Eye (tissue), 1 donor: ENCODE measurements around the gene SLC16A9.

Experiments
- DNase-seq: peaks from one replicate; pipeline ENCODE4 v3.0.0-alpha.2; 2015

SLC16A9 gene

DNA sequence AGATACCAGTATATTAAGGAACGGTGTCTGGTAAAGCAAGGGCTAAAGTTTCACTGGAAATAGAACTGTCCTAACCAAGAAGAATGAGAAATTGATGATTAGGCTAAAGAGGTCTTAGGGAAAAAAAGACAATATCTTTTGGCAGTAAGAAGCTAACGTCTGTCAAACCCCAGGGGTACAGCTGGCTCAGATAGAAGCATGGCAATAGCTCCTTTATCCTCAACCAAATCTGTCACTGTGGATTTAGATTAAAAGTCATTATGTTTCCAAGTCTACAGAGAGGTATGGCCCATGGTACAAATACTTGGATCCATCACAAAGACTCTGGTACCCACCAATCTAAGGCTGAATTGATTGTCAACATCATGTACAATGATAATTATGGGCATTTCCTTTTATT is 8.6 kb upstream of the SLC16A9 start:
- DNase-seq: peak; percentile 54

DNA sequence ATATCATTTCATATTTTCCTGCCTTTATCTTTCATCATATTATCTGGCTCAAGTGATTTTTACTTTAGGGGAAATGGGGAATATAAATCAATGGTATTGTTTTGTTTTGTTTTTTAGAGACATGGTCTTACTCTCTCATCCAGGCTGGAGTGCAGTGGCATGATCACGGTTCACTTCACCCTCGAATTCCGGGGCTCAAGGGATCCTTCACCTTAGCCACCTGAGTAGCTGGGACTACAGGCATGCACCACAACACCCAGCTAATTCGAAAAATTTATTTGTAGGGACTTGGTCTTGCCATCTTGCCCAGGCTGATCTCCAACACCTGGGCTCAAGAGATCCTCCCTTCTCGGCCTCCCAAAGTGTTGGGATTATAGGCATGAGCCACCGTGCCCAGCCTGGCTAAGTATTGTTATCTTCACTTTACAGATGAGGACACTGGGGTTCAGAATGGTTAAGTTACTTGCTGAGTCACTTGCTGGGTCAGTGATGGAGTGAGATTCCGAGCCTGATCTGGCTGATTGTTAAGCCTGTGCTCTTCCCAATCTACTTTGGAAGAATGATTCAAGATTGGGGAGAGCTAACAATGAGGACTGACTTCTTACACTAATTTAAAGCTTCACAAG is 3.7 kb upstream of the SLC16A9 start:
- no peak for DNase-seq

DNA sequence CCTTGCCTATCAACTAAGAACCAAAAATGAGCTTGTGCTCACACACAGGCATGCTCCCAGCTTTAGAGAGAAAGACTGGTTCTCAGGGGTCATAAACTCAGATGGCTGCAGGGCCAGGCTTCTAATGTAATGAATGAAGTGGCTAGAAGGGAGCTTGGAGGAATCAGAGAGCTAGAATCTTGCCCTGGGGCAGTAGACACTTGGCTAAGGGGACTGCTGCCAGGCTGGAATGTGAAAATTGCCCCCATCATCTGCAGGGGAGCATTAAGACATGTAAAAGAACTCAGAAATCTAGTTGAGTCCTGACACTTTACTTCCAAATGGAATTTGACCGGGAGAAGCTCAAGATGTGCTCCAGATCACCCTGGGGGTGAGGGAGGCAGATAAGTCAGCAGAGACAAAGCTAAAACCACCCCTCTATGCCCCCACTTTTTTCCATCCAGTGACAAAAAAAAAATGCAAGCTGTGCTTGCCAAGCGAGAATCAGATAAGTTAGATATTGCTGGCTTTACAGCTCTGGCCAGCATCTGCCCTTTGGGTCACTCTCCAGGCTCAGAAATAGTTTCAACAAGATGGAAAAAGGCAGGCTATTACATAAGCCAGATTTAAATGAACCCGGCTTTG is 2.3 kb upstream of the SLC16A9 start:
- no peak for DNase-seq

DNA sequence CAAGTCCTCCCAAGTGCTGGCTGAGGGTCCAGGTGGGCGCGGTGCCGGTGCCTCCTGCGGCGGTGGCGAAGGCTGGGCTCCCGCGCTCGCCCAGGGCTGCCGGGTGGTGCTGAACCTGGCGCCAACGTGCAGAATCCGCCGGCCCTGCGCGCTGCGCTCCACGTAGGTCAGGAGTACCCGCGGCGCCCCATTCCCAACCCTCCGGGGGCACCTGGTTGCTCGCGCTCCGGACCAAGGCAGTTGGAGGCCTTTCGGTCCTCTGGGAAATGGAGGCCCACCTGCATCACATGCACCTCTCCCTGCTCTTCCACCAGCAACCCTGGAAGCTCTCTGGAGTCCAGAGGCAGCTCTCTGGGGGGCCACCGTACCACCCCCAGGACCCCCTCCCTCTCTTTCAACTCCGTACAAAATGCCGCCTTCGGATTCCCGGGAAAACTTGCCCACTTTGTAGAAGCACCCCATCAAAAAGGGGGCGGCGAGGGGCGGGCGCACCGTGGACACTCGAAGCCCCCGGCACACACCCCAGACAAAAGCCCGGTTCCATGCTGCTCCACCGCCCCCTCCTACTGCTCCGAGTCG is 745 bp downstream of the SLC16A9 start:
- peak; percentile 68 for DNase-seq

DNA sequence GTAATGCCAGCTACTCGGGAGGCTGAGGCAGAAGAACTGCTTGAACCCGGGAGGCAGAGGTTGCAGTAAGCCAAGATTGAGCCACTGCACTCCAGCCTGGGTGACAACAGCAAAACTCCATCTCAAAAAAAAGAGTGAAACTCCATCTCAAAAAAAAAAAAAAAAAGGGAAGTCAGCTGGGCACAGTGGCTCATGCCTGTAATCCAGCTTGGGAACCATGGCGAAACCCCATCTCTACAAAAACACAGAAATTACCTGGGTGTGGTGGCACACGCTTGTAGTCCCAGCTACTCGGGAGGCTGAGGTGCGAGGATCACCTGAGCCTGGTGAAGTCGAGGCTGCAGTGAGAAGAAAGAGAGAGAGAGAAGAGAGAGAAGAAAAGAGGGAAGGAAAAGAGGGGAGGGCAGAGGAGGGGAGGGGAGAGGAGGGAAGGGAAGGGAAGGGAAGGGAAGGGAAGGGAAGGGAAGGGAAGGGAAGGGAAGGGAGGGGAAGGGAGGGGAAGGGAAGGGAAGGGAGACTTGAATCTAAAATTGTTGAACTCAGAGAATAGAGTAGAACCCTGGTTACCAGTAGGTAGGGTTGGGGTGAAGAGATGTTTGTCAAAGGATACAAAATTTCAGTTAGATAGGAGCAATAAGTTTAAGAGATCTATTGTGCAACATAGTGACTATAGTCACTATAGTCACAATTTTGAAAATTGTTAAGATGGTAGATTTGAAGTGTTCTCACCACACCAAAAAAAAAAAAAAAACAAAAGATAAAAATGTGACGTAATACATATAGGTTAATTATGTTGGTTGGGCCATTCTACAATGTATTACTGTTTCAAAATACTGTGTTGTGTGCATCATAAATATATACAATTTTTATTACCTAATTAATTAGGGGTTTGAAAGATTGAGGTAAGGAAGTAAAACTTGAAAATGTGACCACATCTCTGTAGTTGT is 2.5 kb downstream of the SLC16A9 start:
- DNase-seq: no peak

DNA sequence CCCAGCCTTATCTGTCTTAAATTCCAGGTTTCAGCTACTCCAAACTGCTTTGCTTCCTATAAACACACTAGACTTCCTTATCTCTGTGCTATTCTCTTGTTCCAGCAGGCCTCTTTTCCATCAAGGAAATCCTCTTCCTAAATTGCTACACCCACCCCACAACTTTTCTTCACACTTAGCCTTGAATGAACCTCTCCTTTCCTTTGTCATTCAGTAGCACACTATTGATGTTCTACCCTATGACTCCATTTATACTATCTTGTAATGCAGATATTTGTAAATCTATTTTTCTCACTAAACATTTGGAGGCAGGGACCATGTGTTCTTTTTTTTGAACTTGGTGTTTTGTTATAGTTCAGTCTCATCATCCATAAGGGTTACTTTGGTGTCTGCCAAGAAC is 3.7 kb downstream of the SLC16A9 start:
- no peak for DNase-seq

DNA sequence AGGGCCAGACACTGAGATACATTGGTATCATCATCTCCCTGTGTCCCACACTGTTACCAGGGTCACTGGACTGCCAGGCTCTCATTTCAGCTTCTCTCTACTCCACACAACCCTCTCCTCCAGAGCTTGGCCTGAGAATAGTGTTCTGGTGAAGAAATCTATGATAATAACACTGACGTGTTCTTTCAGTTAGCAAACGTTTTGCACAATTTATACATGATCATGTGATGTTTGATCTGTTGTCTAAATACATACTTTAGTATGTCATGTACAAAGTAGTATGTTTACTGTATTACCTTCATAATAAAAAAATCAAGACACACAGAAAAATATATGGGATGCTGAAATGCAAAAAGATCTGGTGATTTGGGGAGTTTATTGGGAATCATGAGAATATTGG is 5.0 kb downstream of the SLC16A9 start:
- DNase-seq: no peak

DNA sequence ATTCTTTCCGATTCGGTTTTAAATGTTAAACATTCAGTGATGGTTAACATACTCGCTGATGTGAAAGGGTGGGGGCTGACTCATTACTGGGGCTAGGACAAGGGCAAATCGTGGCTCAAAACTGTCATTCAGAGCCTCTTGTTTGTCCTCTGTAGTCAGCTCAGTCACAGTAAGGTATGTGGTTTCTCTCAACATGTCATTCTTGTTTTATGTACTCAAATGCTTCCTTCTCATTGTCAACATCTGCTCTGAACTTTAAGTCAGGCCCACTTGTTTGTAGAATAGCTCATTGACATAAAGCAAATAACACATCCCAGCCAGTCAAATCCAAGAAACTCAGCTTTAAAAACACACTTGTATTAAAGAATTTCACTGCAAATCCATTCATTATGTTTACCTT is 7.3 kb downstream of the SLC16A9 start:
- no peak for DNase-seq

DNA sequence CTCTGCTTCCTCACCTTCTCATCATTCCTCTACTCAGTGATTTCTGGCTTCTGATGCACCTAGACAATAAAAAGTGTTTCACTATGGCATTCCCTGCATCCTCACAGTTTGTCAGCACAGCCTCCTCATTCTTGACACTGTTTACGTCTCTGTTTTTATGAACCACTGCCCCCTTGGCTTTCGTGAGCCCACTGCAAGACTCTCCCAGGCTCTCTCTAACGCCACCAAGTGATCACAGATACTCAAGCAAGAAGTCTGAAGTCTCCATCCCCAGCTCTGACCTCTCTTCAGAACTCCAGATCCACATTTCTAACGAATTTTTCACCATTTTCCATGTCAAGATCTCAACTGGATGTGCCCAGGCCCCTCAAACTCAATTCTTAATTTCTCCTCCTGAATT is 8.9 kb downstream of the SLC16A9 start:
- no peak for DNase-seq

DNA sequence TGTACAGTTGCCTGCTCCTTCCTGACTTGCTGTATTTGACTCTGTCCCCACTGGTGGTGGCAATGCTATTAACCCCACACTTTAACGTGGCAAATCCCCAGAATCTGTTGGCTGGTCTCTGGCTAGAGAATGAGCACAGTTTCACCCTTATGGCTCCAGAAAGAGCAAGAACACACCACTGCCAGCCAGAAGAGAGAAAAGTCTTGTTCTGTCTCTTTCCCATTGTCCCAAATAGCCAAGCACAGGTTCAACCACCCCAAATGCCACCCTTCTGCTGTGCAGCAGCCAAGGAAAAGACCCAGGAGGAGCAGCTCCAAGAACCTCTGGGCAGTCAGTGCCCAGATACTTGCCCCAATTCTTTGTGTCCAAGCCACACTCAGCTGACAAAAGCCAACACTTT is 11.3 kb downstream of the SLC16A9 start:
- no peak for DNase-seq

DNA sequence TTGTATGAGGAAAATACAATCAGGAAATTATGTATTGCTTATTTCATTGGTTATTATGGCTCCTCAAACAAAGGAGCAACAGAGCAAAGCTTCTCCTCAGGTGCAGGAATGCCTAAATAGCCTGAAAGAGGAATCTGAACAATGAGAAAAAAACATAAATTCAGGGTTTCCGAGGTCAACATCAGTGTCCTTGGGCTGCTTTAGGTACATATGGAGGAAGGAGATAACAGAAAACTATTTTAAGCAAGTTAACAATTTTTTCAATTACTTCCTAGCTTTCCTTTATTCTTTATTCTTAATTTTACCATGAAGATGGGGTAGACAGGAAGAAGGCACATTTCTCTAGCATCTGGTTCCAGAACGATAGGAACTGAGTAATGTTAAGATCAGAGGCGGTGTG is 14.0 kb downstream of the SLC16A9 start:
- no peak for DNase-seq

DNA sequence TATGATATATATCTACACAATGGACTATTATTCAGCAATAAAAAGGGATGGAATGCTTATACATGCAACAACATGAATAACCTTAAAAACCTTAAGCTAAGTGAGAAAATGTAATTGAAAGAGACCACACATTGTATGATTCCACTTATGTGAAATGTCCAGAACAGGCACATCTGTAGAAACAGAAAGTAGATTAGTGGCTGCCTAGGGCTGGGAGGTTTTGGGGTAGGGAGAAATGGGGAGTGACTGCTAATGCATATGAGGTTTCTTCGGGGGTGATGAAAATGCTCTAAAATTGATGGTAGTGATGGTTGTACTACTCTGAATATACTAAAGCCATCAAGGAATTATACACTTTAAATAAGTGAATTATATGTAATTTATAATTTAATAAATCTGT is 14.7 kb downstream of the SLC16A9 start:
- no peak for DNase-seq

DNA sequence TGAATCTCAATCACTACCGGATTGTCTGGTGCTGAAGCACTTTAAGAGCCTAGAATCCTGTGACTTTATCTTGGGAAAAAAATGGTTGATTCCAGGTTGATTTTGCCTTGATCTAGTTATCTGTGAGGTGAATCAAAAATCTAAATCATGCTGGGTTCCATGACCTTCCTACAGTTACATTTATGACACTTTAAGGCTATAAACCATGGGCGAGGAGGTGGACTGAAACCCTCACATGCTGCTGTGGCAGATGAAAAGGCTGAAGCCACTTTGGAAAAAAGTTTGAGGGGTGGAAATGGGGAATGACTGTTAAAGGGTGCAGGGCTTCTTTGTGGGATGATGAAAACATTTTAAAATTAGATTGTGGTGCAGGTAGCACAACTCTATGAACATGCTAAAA is 17.5 kb downstream of the SLC16A9 start:
- no peak for DNase-seq

DNA sequence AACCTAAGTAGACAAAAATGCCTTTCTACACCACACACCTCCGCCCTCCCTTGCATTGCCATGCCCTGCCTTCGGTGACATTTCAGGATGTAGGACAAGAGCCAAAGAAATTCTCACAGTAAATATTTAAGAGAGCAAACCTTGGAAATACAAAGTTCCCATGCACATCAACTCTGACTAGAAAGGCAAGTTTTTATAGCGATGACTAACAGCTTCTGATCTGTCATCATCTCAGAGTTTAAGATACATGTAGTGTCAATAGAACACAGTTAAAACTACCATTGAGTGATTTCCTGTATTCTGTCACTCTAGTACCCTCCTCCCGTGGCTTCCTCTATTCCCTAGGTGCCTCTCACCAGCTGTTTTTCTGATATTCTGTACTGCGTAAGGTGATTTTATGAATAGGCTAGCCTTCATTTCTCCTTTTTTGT is 20.7 kb downstream of the SLC16A9 start:
- no peak for DNase-seq

DNA sequence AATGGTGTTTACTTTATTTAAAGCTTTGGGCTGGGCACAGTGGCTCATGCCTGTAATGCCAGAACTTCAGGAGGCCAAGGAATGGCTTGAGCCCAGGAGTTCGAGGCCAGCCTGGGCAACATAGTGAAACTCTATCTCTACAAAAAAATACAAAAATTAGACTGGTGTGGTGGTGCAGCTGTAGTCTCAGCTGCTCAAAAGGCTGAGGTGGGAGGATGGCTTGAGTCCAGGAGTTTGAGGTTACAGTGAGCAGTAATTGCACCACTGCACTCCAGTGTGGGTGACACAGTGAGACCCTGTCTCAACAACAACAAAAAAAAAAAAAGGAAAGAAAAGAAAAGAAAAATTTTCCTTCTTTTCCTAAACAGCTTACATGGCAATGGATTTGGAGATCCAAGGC is 22.0 kb downstream of the SLC16A9 start:
- DNase-seq: no peak

DNA sequence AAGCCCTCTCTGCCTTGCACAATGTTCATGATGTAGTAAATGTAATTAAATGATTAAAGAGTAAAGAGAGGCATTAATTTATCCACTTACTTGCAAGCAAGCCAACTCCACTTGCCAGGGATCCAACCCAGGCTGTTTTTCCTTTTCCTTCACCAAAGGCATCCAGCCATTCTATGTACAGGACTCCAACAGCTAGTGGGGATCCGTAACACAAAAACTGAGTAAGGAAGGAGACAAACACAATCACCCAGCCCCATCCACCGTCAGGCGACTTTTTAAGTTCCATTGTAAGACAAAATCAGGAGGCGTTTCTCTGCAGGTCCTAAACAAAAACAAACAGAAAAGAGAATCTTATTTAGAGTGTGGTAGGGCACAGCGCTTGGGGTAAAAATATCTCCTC is 25.6 kb downstream of the SLC16A9 start:
- no peak for DNase-seq

DNA sequence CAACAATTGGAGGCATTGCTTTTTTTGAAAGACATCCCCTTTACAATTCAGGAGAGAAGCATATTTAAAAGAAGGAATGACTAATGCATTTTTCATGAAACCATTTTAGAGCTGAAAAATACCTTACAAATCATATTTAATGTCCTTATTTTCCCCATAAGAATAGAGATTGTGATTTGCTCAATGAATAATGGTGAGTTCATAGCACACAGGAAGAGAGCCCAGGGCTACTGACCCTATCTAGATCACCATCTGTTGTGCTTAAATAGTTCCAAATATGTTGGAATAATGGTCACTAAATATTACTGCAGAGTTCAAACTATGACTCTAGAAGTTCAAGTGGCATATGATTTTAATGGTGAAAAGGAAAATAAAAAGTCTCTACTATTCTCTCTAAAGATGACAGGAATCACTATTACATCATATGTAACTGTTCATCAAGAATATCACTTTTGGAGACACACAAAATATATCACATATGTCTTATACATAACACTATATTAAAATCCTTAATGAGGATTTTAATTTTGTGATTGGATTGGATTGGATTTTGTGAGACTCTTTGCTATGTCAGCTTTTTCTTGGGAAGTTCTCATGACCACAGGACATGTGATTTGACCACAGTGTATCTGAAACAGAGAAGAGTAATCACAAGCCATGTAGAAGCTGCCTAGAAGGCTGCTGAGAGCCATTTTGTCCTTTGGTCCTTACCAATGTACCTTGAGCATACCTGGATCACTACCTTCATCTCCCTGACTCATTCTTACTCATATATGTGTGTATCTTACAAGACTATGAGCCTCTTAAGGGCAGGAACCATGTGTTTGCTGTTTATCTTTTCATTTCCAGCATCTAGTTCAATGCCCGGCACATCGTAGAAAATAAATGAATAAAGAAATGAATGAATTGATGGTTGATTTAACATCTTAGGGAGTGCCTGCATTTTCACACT is 26.4 kb downstream of the SLC16A9 start:
- no peak for DNase-seq

DNA sequence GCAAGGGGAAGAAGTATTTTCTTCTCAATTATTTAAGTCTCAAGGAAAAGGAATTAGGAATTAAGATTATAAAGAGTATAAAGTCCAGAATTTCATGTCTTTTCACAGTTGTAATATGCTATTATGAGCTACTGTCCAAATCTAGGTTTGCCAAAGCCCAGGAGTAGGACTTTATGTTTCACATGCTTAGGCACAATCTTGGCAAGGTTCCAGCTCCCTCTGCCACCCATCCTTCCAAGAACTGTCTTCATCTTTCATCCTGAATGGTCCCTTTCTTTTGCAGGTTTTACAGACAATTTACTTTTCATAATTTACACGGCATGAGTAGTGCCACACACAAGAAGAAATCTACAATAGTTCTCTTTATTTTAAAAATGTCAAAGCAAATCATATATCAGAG is 29.5 kb downstream of the SLC16A9 start:
- no peak for DNase-seq

DNA sequence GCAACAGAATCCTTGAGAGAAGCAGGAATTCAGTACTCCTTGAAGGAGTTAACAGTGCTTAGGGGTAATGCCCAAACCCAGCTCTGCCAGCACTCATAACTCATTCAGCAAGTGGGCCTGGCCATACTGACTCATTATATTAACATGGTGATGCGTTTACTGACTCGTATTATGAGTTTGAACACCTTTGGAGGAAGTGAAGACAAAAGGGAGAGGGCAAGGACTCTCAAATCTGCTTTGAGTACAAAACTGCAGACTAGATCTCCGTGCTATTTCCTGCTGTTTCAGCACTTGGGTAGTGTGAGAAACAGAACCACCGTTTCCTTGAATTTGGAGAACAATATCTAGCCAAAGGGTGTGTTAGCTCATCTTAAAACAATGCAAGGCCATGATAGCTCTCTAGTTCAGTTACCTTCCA is 30.8 kb downstream of the SLC16A9 start:
- DNase-seq: no peak

DNA sequence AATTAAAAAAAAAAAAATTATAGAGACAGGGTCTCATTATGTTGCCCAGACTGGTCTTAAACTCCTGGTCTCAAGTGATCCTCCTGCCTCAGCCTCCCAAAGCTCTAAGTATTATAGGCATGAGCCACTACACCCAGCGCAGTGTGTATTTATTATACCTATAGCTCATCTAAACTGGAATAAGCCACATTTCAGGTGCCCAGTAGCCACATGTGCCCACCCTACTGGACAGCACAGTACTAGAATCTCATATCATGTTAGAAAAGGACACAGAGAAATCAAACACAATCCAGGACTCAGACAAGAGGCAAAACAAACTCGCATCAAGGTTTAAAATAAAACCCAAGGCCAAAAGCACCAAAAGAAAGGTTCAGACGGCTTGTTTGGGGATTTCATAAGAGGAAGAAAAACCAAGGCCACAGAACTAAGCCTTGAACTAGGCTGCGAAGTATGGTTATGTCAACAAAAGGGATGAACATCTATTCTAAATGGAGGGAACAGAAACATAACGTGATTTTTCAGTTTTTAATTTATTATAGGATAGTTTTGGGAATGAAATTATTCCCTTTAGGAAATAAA is 32.3 kb downstream of the SLC16A9 start:
- no peak for DNase-seq

DNA sequence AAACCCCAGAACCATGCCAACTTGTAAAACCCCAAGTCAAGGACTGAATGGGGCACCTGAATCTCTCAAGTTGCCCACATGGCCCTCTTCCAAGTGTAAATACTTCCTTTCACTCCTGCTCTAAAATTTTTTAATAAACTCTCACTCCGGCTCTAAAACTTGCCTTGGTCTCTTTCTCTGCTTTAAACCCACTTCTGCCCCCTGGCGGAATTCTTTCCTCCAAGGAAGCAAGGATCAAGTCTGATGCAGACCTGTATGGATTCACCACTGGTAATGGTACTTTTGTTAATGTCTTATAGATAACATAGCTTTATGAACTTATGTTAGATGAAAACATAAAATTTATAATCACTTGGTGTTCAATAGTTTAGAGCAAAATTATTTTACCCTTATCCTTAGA is 33.8 kb downstream of the SLC16A9 start:
- DNase-seq: no peak

DNA sequence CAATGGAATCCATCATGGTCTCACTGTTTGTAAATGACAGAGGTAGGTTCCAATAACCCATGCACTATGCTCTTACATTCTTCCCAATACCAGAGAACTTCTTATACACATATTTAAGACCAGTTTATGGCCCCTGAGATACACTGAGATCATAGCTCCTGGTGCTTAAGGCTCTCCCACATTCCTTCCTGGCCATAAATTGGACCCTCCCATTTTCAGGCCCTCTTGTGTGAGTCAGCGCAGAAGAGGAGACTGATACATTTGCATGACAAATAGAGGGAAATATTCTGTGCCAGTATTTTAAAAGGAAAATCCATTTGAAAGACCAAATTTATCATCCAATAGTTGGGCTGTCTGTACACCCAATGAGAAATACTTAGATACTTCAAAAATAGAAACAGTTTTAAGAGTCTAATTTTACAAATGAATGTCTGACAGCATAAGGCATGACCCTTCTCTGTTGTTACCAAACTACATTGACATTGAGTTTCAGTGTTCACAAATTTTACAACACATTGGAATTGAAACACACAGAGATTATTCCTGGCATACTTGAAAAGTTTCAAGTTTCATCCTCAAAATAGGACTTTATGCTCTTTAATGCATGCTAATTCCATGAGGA is 35.3 kb downstream of the SLC16A9 start:
- no peak for DNase-seq
